HepG2 (cell line): ENCODE data around the gene KIF6. TPM values are rescaled to one million over a fixed set of nuclear protein-coding genes. Genes with fewer than 3 reads are reported as not detected.

Experiments
- AGO1 ChIP-seq: fragments of 200-400 bp; formaldehyde crosslinking; IDR thresholded peaks from 2 replicates; pipeline ENCODE4 v1.6.1; 2017; ENCODE audit warnings: mild to moderate bottlenecking, low read depth, low read length, moderate library complexity; ENCODE audit not compliant: poor library complexity, severe bottlenecking
- MNT ChIP-seq: fragments of 450-650 bp; IDR thresholded peaks from 2 replicates; pipeline ENCODE4 v1.6.1; 2016
- NFAT5 ChIP-seq: sonication (generic); formaldehyde crosslinking; IDR thresholded peaks from 2 replicates; pipeline ENCODE4 v1.4.0; 2020; ENCODE audit warnings: missing genetic modification reagents
- PATZ1 ChIP-seq: sonication (generic); formaldehyde crosslinking; IDR thresholded peaks from 2 replicates; pipeline ENCODE4 v1.4.0; 2020; ENCODE audit warnings: missing genetic modification reagents
- REXO4 ChIP-seq: sonication (generic); formaldehyde crosslinking; IDR thresholded peaks from 2 replicates; pipeline ENCODE4 v1.8.0; 2022; ENCODE audit warnings: missing genetic modification reagents, mild to moderate bottlenecking, borderline replicate concordance
- SP1 ChIP-seq, 2 experiments: fragments of 450-650 bp in 1 of 2; sonication (generic) in 1 of 2; formaldehyde crosslinking in 1 of 2; IDR thresholded peaks; 2 replicates each; pipeline versions ENCODE4 v1.4.0 to v1.6.1; 2016 to 2020; ENCODE audit warnings: missing genetic modification reagents in 1 of 2
- STAG1 ChIP-seq: sonication (generic); formaldehyde crosslinking; IDR thresholded peaks from 2 replicates; pipeline ENCODE4 v1.4.0; 2020; ENCODE audit warnings: missing genetic modification reagents
- TRAFD1 ChIP-seq: sonication (generic); formaldehyde crosslinking; IDR thresholded peaks from 2 replicates; pipeline ENCODE4 v1.5.1; 2020; ENCODE audit warnings: missing genetic modification reagents, mild to moderate bottlenecking, borderline replicate concordance
- ZBTB1 ChIP-seq: sonication (generic); formaldehyde crosslinking; IDR thresholded peaks from 2 replicates; pipeline ENCODE4 v1.4.0; 2020; ENCODE audit warnings: missing genetic modification reagents, borderline replicate concordance
- ZNF136 ChIP-seq: sonication (generic); formaldehyde crosslinking; IDR thresholded peaks from 2 replicates; pipeline ENCODE4 v1.8.1; 2022; ENCODE audit warnings: low read depth, mild to moderate bottlenecking, moderate library complexity, missing genetic modification reagents
- ZNF749 ChIP-seq: sonication (generic); formaldehyde crosslinking; IDR thresholded peaks from 2 replicates; pipeline ENCODE4 v1.8.0; 2022; ENCODE audit warnings: mild to moderate bottlenecking, missing genetic modification reagents, moderate library complexity, borderline replicate concordance
- polyA plus RNA-seq, 8 experiments: library from polyadenylated mRNA; depleted of rRNA in 3 of 8; stranded (reverse) in 7 of 8; unstranded in 1 of 8; fragments of >200 nt; fragmentation: Illumina TruSeq in 4 of 8; extraction: Trizol in 4 of 8; gene quantifications; 2 replicates each; pipeline versions ENCODE4 v1.2.1 to v1.2.3, GENCODE V29; 2011 to 2016; ENCODE audit warnings: low read depth in 4 of 8, missing spikeins in 1 of 8, mixed read lengths in 1 of 8; ENCODE audit not compliant: insufficient read depth in 1 of 8
- total RNA-seq, 5 experiments: library from RNA; depleted of rRNA; stranded (reverse); fragments of >200 nt; fragmentation: Illumina TruSeq; extraction: Trizol; gene quantifications; 2 replicates each; pipeline ENCODE4 v1.2.3, GENCODE V29; 2016; ENCODE audit warnings: low read depth in 1 of 5

Gene KIF6
- total and polyA plus RNA-seq, 2 of the 13 experiments (the other 11 are each of a cell fraction or from before 2014, with no cell fraction given), result 0.04 to 0.27 TPM

GRCh38 chr6:39378175-39378959 is 346.8 kb downstream of the KIF6 start (continued):
- TF ChIP-seq NFAT5 (CRISPR knock-in tag) (no peak), MNT (peak; percentile 75), AGO1 (no peak), ZNF749 (no peak), PATZ1 (no peak), TRAFD1 (CRISPR knock-in tag) (no peak), SP1 (IDR thresholded peaks at IDR 0.05) (0 out of 2 replicates have a peak, but pooled peaks have one; percentile 38), SP1 (CRISPR knock-in tag; IDR thresholded peaks at IDR 0.05) (no peak), STAG1 (CRISPR knock-in tag) (no peak), REXO4 (no peak), ZBTB1 (no peak), ZNF136 (CRISPR knock-in tag) (no peak)
